HEK293 (cell line): ENCODE data around the gene SEPTIN12.

ENCODE experiments used
- CTCF ChIA-PET: fragments of 350-600 bp; formaldehyde crosslinking; extraction: SDS; loops from one replicate; lab custom pipeline; 2021; ENCODE audit warnings: antibody characterized with exemption; lab: Yijun Ruan, JAX
- POLR2A ChIA-PET: fragments of 300-600 bp; formaldehyde crosslinking; extraction: SDS; loops from one replicate; lab custom pipeline; 2020; ENCODE audit warnings: antibody characterized with exemption, inconsistent platforms; lab: Yijun Ruan, JAX
- H3K27ac ChIP-seq: fragments of 200-500 bp; sonication (Bioruptor generic); 2 replicates; pipeline ENCODE4 v1.5.1; 2014; ENCODE audit warnings: low read depth, low read length, control low read depth, inconsistent platforms; ENCODE audit errors: extremely low read depth
- H3K36me3 ChIP-seq, 2 experiments: fragments of 200-500 bp in 1 of 2; sonication (Bioruptor generic) in 1 of 2; 1 replicate in 1 of 2; 2 replicates in 1 of 2; pipeline ENCODE4 v1.5.1; 2014 to 2017; ENCODE audit warnings: inconsistent platforms in 2 of 2, low read length in 2 of 2; ENCODE audit not compliant: control insufficient read depth in 2 of 2, insufficient read depth in 1 of 2
- H3K4me1 ChIP-seq: fragments of 200-500 bp; sonication (Bioruptor generic); 2 replicates; pipeline ENCODE4 v1.5.1; 2014; ENCODE audit warnings: mild to moderate bottlenecking, low read length, inconsistent platforms; ENCODE audit not compliant: control insufficient read depth, insufficient read depth
- H3K4me3 ChIP-seq: 2 replicates; pipeline ENCODE4 v1.5.1; 2011; ENCODE audit warnings: low read depth, mild to moderate bottlenecking, control low read depth, low read length, moderate library complexity
- H3K9me3 ChIP-seq: fragments of 200-500 bp; sonication (Bioruptor generic); 2 replicates; pipeline ENCODE4 v1.5.1; 2014; ENCODE audit warnings: low read depth, low read length, inconsistent platforms; ENCODE audit not compliant: control insufficient read depth, insufficient read depth
- CTCF ChIP-seq: fragments of 450-650 bp; formaldehyde crosslinking; IDR thresholded peaks from 2 replicates; pipeline ENCODE4 v1.5.1; 2016; ENCODE audit warnings: missing biosample characterization, missing genetic modification characterization
- HOXA7 ChIP-seq: sonication (generic); formaldehyde crosslinking; IDR thresholded peaks from 2 replicates; pipeline ENCODE4 v1.8.1; 2022; ENCODE audit warnings: missing genetic modification reagents, borderline replicate concordance
- ZBTB1 ChIP-seq: fragments of 450-650 bp; formaldehyde crosslinking; IDR thresholded peaks from 2 replicates; pipeline ENCODE4 v1.5.1; 2016; ENCODE audit warnings: missing biosample characterization, missing genetic modification characterization
- ZBTB10 ChIP-seq: fragments of 450-650 bp; formaldehyde crosslinking; IDR thresholded peaks from 2 replicates; pipeline ENCODE4 v1.5.1; 2016; ENCODE audit warnings: missing biosample characterization, missing genetic modification characterization
- ZBTB7A ChIP-seq: fragments of 450-650 bp; formaldehyde crosslinking; IDR thresholded peaks from 2 replicates; pipeline ENCODE4 v1.5.1; 2016; ENCODE audit warnings: low read depth, missing biosample characterization, missing genetic modification characterization
- ZIC2 ChIP-seq: fragments of 450-650 bp; formaldehyde crosslinking; IDR thresholded peaks from 2 replicates; pipeline ENCODE4 v1.5.1; 2016; ENCODE audit warnings: missing biosample characterization, missing genetic modification characterization
- ZNF140 ChIP-seq: fragments of 450-650 bp; formaldehyde crosslinking; IDR thresholded peaks from 2 replicates; pipeline ENCODE4 v1.5.1; 2016; ENCODE audit warnings: missing biosample characterization, missing genetic modification characterization
- ZNF548 ChIP-seq: fragments of 450-650 bp; formaldehyde crosslinking; IDR thresholded peaks from 2 replicates; pipeline ENCODE4 v1.5.1; 2016; ENCODE audit warnings: missing biosample characterization, missing genetic modification characterization
- ZNF549 ChIP-seq: fragments of 450-650 bp; IDR thresholded peaks from 2 replicates; pipeline ENCODE4 v1.5.1; 2018; ENCODE audit warnings: missing biosample characterization, missing genetic modification characterization, mild to moderate bottlenecking, inconsistent platforms, moderate library complexity
- ZNF626 ChIP-seq: fragments of 450-650 bp; sonication (Bioruptor Pico); formaldehyde crosslinking; IDR thresholded peaks from 2 replicates; pipeline ENCODE4 v1.5.1; 2018; ENCODE audit warnings: missing biosample characterization, missing genetic modification characterization, inconsistent platforms
- TF ChIP-seq, protein P1 (sequence below): fragments of 450-650 bp; IDR thresholded peaks from 2 replicates; pipeline ENCODE4 v1.5.1; 2018; ENCODE audit warnings: missing biosample characterization, mild to moderate bottlenecking, missing genetic modification characterization
- TF ChIP-seq, protein P2 (sequence below): IDR thresholded peaks from 2 replicates; pipeline ENCODE4 v1.6.1; 2011; ENCODE audit warnings: mild to moderate bottlenecking, low read depth, low read length, borderline replicate concordance

SEPTIN12 gene

DNA sequence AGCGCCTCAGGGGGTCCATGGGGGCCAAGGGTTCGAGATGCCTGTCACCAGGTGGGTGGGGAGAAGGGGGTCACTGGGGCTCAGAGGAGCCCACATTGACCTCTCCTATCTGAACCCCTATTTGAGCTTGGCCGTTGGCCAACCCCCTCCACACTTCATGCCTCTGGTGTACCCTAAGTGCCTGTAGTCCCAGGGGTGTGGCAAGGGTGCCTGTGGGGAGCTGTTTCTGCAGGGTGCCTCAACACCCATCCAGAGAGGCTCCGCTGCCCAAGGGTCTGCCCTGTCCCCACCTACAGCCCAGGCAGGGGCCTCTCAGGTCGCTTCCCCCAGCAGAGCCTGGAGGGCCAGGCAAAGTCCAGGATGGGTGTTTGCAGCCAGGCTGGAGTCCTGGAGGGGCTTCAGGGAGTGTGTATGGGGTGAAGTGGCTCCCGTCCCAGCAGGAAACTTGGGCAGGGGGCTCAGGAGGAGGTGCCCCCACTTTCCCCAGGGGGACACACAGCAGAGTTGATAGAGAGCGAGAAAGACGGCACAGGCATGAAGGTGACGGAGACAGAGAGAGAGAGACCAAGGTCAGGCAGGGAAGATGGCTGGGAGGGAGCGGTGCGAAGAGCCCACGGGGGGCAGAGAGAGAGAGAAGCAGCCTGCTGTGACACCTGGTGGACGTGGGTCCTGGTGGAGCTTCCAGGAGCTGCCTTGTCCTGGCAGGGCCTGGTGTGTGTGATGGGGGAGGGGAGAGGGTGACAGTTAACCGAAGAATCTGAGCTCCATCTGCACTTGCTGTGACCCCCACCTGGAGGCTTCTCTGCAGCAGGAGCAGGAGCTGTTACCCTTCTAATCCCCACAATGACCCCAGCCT lies at the start of gene SEPTIN12:
Gene SEPTIN12 (minus strand): TSS at position 719 of the 856 bp plus-strand sequence. CDS start 700 bp downstream, at position 19.
- H3K36me3 ChIP-seq = no peaks in the 10 kb centered on the region
- ChIA-PET POLR2A (interaction anchor here (3.3 kb wide), 1 partner anchor 14 kb away, joined by 19 read pairs; the partner anchor contains the start of gene ROGDI), CTCF (no interaction called here)
- H3K4me1 ChIP-seq = no peaks in the 10 kb centered on the region
- no peak for TF ChIP-seq ZBTB7A (tag by site-specific recombination)
- no peak for TF ChIP-seq ZNF140 (tag by site-specific recombination)
- TF ChIP-seq ZIC2 = peak; percentile 67
- TF ChIP-seq CTCF (tag by site-specific recombination) = peak; percentile 58
- TF ChIP-seq, all 188 proteins: peak for 2
- Histone ChIP-seq H3K9me3 (no peaks in the 10 kb centered on the region), H3K27ac (no peak within 1 kb of the TSS), H3K4me3 (no peak within 1 kb of the TSS)

DNA sequence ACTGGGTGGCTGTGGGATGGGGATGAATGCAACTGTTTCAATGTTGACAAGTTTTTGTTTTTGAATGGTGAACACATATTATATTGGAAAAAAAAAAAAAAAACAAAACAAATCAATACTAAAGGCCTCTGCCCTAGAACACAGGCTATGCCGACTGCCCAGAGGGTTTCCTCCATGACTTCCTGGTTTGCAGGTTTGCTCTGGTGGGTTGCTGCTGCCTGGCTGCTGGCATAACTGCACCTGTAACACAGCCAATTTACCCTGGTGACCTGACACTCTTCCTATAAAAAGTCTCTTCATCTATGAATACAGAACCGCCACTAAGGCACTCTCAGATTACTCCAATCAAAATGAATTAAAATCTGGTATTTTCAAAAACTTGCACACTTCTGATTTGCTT lies 48.6 kb upstream of the SEPTIN12 start:
- POLR2A ChIA-PET = interaction anchor here (1.1 kb wide), 1 partner anchor 102 kb away, joined by 3 read pairs; the partner anchor contains the start of gene DNAAF8
- Histone ChIP-seq H3K36me3 (peaks cover 30 to 95% of the 10 kb centered on the region in 2 experiments), H3K27ac (no peak overlapping the region), H3K4me1 (no peaks in the 10 kb centered on the region), H3K9me3 (no peaks in the 10 kb centered on the region), H3K4me3 (no peak overlapping the region)
- CTCF ChIA-PET = interaction anchor here (1.3 kb wide), 1 partner anchor 119 kb away, joined by 3 read pairs; no protein-coding TSS in a partner anchor
- TF ChIP-seq, protein P1, sequence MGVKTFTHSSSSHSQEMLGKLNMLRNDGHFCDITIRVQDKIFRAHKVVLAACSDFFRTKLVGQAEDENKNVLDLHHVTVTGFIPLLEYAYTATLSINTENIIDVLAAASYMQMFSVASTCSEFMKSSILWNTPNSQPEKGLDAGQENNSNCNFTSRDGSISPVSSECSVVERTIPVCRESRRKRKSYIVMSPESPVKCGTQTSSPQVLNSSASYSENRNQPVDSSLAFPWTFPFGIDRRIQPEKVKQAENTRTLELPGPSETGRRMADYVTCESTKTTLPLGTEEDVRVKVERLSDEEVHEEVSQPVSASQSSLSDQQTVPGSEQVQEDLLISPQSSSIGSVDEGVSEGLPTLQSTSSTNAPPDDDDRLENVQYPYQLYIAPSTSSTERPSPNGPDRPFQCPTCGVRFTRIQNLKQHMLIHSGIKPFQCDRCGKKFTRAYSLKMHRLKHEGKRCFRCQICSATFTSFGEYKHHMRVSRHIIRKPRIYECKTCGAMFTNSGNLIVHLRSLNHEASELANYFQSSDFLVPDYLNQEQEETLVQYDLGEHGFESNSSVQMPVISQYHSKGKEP (tag by site-specific recombination) = no peak
- TF ChIP-seq, protein P2, sequence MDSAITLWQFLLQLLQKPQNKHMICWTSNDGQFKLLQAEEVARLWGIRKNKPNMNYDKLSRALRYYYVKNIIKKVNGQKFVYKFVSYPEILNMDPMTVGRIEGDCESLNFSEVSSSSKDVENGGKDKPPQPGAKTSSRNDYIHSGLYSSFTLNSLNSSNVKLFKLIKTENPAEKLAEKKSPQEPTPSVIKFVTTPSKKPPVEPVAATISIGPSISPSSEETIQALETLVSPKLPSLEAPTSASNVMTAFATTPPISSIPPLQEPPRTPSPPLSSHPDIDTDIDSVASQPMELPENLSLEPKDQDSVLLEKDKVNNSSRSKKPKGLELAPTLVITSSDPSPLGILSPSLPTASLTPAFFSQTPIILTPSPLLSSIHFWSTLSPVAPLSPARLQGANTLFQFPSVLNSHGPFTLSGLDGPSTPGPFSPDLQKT = no peak
- no peak for TF ChIP-seq ZNF548 (tag by site-specific recombination)
- TF ChIP-seq HOXA7 = no peak
- no peak for TF ChIP-seq ZBTB1
- TF ChIP-seq ZBTB10 (tag by site-specific recombination) = no peak
- TF ChIP-seq ZNF626 (tag by site-specific recombination) = no peak
- TF ChIP-seq ZNF549 (tag by site-specific recombination) = no peak
